Measurements from ENCODE around the gene DCLK3.

- no peak for TF ChIP-seq POLR2A (IDR thresholded peaks at IDR 0.05)
- no peak for TF ChIP-seq CTCF (IDR thresholded peaks at IDR 0.05 in 4 of 5, conservative IDR thresholded peaks at IDR 0.05 in 1 of 5)
Measured at GRCh38 chr3:36701249-36701572, 63.1 kb downstream of the DCLK3 start.
